VCaP (cell line): Measurements from ENCODE around the gene ANKRA2.
A peak's percentile ranks its signal among the peaks of the same experiment; 100 is the strongest.
"Not testable (repeated sequence)": the region's sequence is repeated elsewhere in the genome, so short reads cannot be mapped to it uniquely, and the experiment has no call there.

Experiments
- H3K27ac ChIP-seq: fragments of 450-650 bp; 2 replicates; pipeline ENCODE4 v1.5.1; 2017
- TF ChIP-seq, protein P1 (sequence below): fragments of 450-650 bp; conservative IDR thresholded peaks from 2 replicates; pipeline ENCODE4 v1.5.1; 2017; ENCODE audit warnings: mild to moderate bottlenecking, moderate library complexity

ANKRA2 gene

DNA sequence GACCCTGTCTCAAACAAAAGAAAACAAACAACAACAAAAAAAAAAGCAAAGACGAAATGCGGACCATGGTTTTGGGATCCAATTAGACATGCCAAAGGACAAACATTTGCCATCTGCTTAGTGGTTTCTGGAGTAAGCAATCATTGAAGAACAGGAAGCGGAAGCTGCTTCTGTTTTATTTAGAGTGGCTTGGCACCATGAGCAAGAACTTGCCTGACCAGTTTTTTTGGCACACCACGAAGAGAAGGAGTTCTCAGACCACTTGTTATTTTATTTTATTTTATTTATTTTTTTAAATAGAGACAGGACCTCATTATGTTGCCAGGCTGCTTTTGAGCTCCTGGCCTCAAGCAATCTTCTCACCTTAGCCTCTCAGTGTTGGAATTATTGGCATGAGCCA, 50.2 kb downstream of the ANKRA2 start:
- TF ChIP-seq, protein P1, sequence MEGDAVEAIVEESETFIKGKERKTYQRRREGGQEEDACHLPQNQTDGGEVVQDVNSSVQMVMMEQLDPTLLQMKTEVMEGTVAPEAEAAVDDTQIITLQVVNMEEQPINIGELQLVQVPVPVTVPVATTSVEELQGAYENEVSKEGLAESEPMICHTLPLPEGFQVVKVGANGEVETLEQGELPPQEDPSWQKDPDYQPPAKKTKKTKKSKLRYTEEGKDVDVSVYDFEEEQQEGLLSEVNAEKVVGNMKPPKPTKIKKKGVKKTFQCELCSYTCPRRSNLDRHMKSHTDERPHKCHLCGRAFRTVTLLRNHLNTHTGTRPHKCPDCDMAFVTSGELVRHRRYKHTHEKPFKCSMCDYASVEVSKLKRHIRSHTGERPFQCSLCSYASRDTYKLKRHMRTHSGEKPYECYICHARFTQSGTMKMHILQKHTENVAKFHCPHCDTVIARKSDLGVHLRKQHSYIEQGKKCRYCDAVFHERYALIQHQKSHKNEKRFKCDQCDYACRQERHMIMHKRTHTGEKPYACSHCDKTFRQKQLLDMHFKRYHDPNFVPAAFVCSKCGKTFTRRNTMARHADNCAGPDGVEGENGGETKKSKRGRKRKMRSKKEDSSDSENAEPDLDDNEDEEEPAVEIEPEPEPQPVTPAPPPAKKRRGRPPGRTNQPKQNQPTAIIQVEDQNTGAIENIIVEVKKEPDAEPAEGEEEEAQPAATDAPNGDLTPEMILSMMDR = no peak
- H3K27ac ChIP-seq = peak overlapping the region; percentile 89

DNA sequence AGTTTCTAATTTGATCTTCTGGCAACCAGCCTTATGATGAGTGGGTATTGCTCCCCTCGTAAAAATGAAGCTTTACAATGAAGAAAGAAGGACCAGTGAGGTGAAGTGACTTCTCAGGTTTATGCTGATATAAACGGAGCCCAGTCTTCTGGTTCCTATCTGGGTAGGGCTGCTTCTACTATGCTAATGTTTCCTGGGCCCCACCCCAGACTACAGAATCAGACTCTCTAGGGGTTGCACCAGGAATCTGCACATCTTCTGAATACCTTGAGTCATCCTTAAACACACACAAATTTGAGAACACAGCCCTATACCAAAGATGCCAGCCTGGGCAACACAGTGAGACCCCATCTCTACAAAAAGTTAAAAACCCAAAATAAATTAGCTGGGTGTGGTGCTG, 51.0 kb downstream of the ANKRA2 start:
- TF ChIP-seq, protein P1 = no peak
- H3K27ac ChIP-seq = peak overlapping the region; percentile 89

DNA sequence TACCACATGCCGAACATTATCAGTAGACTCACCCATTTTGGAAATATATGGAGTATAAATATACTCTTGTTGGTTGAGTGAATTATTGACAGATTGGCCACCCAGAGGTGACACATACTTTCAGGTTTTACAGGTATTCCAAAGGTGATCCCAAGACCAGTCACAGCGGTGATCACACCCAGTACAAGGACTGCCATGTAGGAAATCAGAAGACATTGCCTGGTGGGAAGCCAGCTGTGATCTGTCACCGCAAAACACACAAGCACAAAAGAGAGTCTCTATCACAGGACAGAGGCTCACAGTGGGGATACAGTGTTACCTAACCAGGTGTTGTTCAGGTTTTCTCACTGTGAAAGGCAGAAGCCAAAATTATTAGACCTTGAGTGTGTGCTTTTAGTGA, 51.4 kb downstream of the ANKRA2 start:
- TF ChIP-seq, protein P1 = no peak
- H3K27ac ChIP-seq = peak overlapping the region; percentile 89

DNA sequence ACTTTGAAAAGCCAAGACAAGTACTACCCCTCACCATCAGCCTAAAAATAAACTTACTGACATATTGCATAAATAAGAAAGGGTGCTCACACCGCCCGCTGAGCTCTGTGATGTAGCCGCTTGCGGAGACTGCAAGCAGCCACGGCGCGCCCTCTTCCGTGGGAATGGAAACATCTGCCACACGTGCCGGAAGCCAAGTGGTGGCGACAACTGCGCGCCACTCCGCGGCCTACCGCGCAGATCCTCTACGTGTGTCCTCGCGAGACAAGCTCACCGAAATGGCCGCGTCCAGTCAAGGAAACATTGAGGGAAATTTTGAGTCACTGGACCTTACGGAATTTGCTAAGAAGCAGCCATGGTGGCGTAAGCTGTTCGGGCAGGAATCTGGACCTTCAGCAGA, 56.9 kb downstream of the ANKRA2 start:
- not testable (repeated sequence) for H3K27ac ChIP-seq

DNA sequence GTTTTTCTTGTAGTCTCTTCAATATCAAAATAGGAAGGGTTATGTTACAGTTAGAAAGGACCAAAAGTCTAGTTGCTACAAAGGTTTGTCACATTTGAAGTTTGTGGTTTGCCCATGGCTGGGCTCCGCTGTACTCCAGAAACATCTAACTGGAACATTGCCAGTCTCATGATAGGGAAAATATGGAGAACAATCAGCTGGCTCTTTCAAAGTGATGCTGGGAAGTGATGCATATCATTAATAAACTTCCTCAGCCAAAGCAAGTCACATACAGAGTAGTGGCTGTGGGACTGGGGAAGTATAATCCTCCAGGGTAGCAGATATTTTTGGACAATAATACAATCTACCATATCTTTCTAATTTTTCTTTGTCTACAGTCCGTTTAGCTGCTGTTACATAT, 58.4 kb downstream of the ANKRA2 start:
- TF ChIP-seq, protein P1 = no peak
- H3K27ac ChIP-seq = peak overlapping the region; percentile 11; the same call in 1 of the 2 replicates

DNA sequence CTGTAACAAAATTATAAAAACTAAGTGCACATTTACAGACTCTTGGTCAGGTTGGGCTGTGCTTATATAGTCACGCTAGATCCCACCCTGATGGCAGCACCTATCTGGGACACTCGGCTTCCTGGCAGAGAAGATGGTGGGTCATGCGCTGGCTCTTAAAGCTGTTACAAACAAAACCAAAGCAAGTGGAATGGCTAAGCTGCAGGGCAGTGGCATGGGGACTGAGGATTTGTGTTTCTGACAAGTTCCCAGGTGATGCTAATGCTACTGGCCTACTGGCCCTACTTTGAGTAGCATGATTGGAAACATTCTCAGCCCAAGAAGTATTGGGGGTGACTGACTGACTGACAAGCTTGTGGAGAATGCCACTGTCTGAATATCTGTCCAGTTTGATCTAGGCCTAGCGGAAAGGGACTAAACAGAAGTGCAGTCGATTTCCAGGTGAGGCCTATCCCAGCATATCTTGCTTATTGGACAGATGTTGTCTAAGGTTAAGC, 58.9 kb downstream of the ANKRA2 start:
- H3K27ac ChIP-seq = peak overlapping the region; percentile 11; the same call in 1 of the 2 replicates
- TF ChIP-seq, protein P1 = no peak
